Choroid plexus epithelial cell (primary cell): ENCODE measurements around the gene PPP1R3C.

ENCODE experiments used
- DNase-seq: peaks from one replicate; pipeline ENCODE4 v3.0.0-alpha.2; 2010; ENCODE audit warnings: low read depth
- H3K4me3 ChIP-seq: 2 replicates; pipeline ENCODE4 v1.5.1; 2011; ENCODE audit warnings: low read depth, mild to moderate bottlenecking, control low read depth, low read length, moderate library complexity
- CTCF ChIP-seq: conservative IDR thresholded peaks from 2 replicates; pipeline ENCODE4 v1.5.1; 2011; ENCODE audit warnings: low read depth, mild to moderate bottlenecking, control low read depth, inconsistent platforms, low read length, moderate library complexity

PPP1R3C gene

GRCh38 chr10:91629715-91630549, 2.9 kb downstream of the PPP1R3C start:
- no peak for TF ChIP-seq CTCF
- no peak for DNase-seq
- no peak overlapping the region for H3K4me3 ChIP-seq

- no peak for DNase-seq
- no peak for TF ChIP-seq CTCF
- H3K4me3 ChIP-seq: no peak overlapping the region
Observed at GRCh38 chr10:91628383-91628782, 4.5 kb downstream of the PPP1R3C start.

- TF ChIP-seq CTCF: no peak
- no peak overlapping the region for H3K4me3 ChIP-seq
- DNase-seq: no peak
Observed at GRCh38 chr10:91627344-91628102, 5.3 kb downstream of the PPP1R3C start.

GRCh38 chr10:91626936-91627335, 5.9 kb downstream of the PPP1R3C start:
- H3K4me3 ChIP-seq: no peak overlapping the region
- no peak for TF ChIP-seq CTCF
- no peak for DNase-seq

GRCh38 chr10:91624633-91625032, 8.2 kb downstream of the PPP1R3C start:
- no peak for TF ChIP-seq CTCF
- no peak for DNase-seq
- no peak overlapping the region for H3K4me3 ChIP-seq

GRCh38 chr10:91622601-91623000, 10.3 kb downstream of the PPP1R3C start:
- TF ChIP-seq CTCF: no peak
- no peak for DNase-seq
- no peak overlapping the region for H3K4me3 ChIP-seq
